HepG2 (cell line): Measurements from ENCODE around the gene YIPF2. TPM values are rescaled to one million over a fixed set of nuclear protein-coding genes. Genes with fewer than 3 reads are reported as not detected.

Experiments
- BORCS8-MEF2B ChIP-seq: sonication (generic); formaldehyde crosslinking; IDR thresholded peaks from 2 replicates; pipeline ENCODE4 v1.8.0; 2022; ENCODE audit warnings: mild to moderate bottlenecking, missing genetic modification reagents
- IKZF1 ChIP-seq: fragments of 450-650 bp; IDR thresholded peaks from 2 replicates; pipeline ENCODE4 v1.7.1; 2016
- MBD4 ChIP-seq: IDR thresholded peaks from 2 replicates; pipeline ENCODE4 v1.6.1; 2012; ENCODE audit warnings: low read length, inconsistent platforms, borderline replicate concordance
- NFE2L2 ChIP-seq: fragments of 150-350 bp; IDR thresholded peaks from 2 replicates; pipeline ENCODE4 v1.6.1; 2014; ENCODE audit warnings: low read length
- POLR2A ChIP-seq, 2 experiments: IDR thresholded peaks; 2 replicates each; pipeline ENCODE4 v1.6.1; 2011; ENCODE audit warnings: low read depth in 2 of 2, low read length in 2 of 2, mild to moderate bottlenecking in 1 of 2, moderate library complexity in 1 of 2; ENCODE audit not compliant: insufficient read depth in 1 of 2
- SOX6 ChIP-seq, 2 experiments: fragments of 450-650 bp in 1 of 2; sonication (generic) in 1 of 2; formaldehyde crosslinking in 1 of 2; IDR thresholded peaks; 2 replicates each; pipeline versions ENCODE4 v1.4.0 to v1.6.1; 2017 to 2020; ENCODE audit warnings: antibody characterized with exemption in 1 of 2, mild to moderate bottlenecking in 1 of 2, missing genetic modification reagents in 1 of 2
- TOE1 ChIP-seq: sonication (generic); formaldehyde crosslinking; IDR thresholded peaks from 2 replicates; pipeline ENCODE4 v1.4.0; 2020; ENCODE audit warnings: mild to moderate bottlenecking, missing genetic modification reagents
- ZFP90 ChIP-seq: sonication (generic); formaldehyde crosslinking; IDR thresholded peaks from 2 replicates; pipeline ENCODE4 v1.8.0; 2022; ENCODE audit warnings: missing genetic modification reagents, mild to moderate bottlenecking, inconsistent platforms, borderline replicate concordance
- ZNF670 ChIP-seq: sonication (generic); formaldehyde crosslinking; IDR thresholded peaks from 2 replicates; pipeline ENCODE4 v1.8.0; 2022; ENCODE audit warnings: mild to moderate bottlenecking, missing genetic modification reagents, borderline replicate concordance
- ZNF674 ChIP-seq: sonication (generic); formaldehyde crosslinking; IDR thresholded peaks from 2 replicates; pipeline ENCODE4 v1.5.0; 2020; ENCODE audit warnings: low read depth, mild to moderate bottlenecking, missing genetic modification reagents
- polyA plus RNA-seq, 8 experiments: library from polyadenylated mRNA; depleted of rRNA in 3 of 8; stranded (reverse) in 7 of 8; unstranded in 1 of 8; fragments of >200 nt; fragmentation: Illumina TruSeq in 4 of 8; extraction: Trizol in 4 of 8; gene quantifications; 2 replicates each; pipeline versions ENCODE4 v1.2.1 to v1.2.3, GENCODE V29; 2011 to 2016; ENCODE audit warnings: low read depth in 4 of 8, missing spikeins in 1 of 8, mixed read lengths in 1 of 8; ENCODE audit not compliant: insufficient read depth in 1 of 8
- total RNA-seq, 5 experiments: library from RNA; depleted of rRNA; stranded (reverse); fragments of >200 nt; fragmentation: Illumina TruSeq; extraction: Trizol; gene quantifications; 2 replicates each; pipeline ENCODE4 v1.2.3, GENCODE V29; 2016; ENCODE audit warnings: low read depth in 1 of 5
- TF ChIP-seq, protein P1 (sequence below): sonication (generic); formaldehyde crosslinking; IDR thresholded peaks from 2 replicates; pipeline ENCODE4 v1.9.0; 2021; ENCODE audit warnings: mild to moderate bottlenecking, missing genetic modification reagents
- TF ChIP-seq, protein P2 (sequence below): sonication (generic); formaldehyde crosslinking; IDR thresholded peaks from 2 replicates; pipeline ENCODE4 v1.4.0; 2020; ENCODE audit warnings: missing genetic modification reagents
- TF ChIP-seq, protein P3 (sequence below): sonication (generic); formaldehyde crosslinking; IDR thresholded peaks from 2 replicates; pipeline ENCODE4 v1.5.0; 2020; ENCODE audit warnings: missing genetic modification reagents
- TF ChIP-seq, protein P4 (sequence below): sonication (generic); formaldehyde crosslinking; IDR thresholded peaks from 2 replicates; pipeline ENCODE4 v1.4.0; 2020; ENCODE audit warnings: missing genetic modification reagents

Gene YIPF2
- total and polyA plus RNA-seq, 2 of the 13 experiments (the other 11 are each of a cell fraction or from before 2014, with no cell fraction given): 37.3 to 53.2 TPM

DNA sequence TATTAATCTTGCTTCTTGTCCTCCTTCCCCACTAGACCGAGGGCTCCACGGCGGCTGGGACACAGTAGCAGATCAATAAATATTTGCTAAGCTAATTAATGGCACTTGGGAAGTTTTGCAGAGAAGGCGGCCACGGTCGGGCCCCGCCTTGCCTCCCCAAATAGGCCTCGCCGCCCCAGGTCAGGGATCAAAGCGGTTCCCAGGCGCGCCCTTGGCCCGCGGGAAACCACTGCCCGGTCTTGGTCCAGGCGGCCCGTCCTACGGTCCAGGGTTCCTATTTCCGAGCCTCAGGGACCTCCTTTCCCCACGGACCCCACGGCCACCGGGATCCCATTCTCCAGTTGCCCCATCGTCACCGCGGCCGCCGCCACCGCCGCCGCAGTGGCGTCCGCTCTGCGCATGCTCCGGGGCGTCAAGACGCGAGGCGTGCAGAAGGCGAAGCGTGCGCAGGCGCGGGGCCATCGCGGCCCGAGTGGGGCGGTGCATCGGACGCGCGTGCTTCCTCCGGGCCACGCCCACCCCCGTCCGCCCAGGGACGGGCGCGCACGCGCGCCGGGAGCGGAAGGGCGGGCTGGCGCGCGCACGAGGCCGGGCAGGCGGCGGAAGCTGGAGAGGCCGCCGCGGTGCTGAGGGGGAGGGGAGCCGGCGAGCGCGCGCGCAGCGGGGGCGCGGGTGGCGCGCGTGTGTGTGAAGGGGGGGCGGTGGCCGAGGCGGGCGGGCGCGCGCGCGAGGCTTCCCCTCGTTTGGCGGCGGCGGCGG is 32.1 kb upstream of the YIPF2 start, which contains the start of gene SMARCA4 (continued):
- TF ChIP-seq, protein P1, sequence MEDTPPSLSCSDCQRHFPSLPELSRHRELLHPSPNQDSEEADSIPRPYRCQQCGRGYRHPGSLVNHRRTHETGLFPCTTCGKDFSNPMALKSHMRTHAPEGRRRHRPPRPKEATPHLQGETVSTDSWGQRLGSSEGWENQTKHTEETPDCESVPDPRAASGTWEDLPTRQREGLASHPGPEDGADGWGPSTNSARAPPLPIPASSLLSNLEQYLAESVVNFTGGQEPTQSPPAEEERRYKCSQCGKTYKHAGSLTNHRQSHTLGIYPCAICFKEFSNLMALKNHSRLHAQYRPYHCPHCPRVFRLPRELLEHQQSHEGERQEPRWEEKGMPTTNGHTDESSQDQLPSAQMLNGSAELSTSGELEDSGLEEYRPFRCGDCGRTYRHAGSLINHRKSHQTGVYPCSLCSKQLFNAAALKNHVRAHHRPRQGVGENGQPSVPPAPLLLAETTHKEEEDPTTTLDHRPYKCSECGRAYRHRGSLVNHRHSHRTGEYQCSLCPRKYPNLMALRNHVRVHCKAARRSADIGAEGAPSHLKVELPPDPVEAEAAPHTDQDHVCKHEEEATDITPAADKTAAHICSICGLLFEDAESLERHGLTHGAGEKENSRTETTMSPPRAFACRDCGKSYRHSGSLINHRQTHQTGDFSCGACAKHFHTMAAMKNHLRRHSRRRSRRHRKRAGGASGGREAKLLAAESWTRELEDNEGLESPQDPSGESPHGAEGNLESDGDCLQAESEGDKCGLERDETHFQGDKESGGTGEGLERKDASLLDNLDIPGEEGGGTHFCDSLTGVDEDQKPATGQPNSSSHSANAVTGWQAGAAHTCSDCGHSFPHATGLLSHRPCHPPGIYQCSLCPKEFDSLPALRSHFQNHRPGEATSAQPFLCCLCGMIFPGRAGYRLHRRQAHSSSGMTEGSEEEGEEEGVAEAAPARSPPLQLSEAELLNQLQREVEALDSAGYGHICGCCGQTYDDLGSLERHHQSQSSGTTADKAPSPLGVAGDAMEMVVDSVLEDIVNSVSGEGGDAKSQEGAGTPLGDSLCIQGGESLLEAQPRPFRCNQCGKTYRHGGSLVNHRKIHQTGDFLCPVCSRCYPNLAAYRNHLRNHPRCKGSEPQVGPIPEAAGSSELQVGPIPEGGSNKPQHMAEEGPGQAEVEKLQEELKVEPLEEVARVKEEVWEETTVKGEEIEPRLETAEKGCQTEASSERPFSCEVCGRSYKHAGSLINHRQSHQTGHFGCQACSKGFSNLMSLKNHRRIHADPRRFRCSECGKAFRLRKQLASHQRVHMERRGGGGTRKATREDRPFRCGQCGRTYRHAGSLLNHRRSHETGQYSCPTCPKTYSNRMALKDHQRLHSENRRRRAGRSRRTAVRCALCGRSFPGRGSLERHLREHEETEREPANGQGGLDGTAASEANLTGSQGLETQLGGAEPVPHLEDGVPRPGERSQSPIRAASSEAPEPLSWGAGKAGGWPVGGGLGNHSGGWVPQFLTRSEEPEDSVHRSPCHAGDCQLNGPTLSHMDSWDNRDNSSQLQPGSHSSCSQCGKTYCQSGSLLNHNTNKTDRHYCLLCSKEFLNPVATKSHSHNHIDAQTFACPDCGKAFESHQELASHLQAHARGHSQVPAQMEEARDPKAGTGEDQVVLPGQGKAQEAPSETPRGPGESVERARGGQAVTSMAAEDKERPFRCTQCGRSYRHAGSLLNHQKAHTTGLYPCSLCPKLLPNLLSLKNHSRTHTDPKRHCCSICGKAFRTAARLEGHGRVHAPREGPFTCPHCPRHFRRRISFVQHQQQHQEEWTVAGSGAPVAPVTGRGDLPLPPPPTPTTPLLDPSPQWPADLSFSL (CRISPR knock-in tag): no peak
- TF ChIP-seq SOX6 (IDR thresholded peaks at IDR 0.05) (no peak), SOX6 (CRISPR knock-in tag; IDR thresholded peaks at IDR 0.05) (peak; percentile 31; the same call in 1 of the 2 replicates), POLR2A (IDR thresholded peaks at IDR 0.05; ENCODE audit: insufficient read depth in 1 of 2, low read depth in 2 of 2, low read length in 2 of 2) (peak; percentile 77 to 86), MBD4 (no peak), ZNF670 (CRISPR knock-in tag) (no peak), ZFP90 (CRISPR knock-in tag) (peak; percentile 75; the same call in 1 of the 2 replicates), NFE2L2 (no peak), IKZF1 (no peak), TOE1 (no peak), ZNF674 (CRISPR knock-in tag) (peak; percentile 91; the same call in 1 of the 2 replicates), BORCS8-MEF2B (CRISPR knock-in tag) (peak; percentile 86; the same call in 1 of the 2 replicates)
- TF ChIP-seq, protein P2, sequence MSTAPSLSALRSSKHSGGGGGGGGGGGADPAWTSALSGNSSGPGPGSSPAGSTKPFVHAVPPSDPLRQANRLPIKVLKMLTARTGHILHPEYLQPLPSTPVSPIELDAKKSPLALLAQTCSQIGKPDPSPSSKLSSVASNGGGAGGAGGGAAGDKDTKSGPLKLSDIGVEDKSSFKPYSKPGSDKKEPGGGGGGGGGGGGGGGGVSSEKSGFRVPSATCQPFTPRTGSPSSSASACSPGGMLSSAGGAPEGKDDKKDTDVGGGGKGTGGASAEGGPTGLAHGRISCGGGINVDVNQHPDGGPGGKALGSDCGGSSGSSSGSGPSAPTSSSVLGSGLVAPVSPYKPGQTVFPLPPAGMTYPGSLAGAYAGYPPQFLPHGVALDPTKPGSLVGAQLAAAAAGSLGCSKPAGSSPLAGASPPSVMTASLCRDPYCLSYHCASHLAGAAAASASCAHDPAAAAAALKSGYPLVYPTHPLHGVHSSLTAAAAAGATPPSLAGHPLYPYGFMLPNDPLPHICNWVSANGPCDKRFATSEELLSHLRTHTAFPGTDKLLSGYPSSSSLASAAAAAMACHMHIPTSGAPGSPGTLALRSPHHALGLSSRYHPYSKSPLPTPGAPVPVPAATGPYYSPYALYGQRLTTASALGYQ (CRISPR knock-in tag): no peak
- TF ChIP-seq, protein P3, sequence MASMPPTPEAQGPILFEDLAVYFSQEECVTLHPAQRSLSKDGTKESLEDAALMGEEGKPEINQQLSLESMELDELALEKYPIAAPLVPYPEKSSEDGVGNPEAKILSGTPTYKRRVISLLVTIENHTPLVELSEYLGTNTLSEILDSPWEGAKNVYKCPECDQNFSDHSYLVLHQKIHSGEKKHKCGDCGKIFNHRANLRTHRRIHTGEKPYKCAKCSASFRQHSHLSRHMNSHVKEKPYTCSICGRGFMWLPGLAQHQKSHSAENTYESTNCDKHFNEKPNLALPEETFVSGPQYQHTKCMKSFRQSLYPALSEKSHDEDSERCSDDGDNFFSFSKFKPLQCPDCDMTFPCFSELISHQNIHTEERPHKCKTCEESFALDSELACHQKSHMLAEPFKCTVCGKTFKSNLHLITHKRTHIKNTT: no peak
- TF ChIP-seq, protein P4, sequence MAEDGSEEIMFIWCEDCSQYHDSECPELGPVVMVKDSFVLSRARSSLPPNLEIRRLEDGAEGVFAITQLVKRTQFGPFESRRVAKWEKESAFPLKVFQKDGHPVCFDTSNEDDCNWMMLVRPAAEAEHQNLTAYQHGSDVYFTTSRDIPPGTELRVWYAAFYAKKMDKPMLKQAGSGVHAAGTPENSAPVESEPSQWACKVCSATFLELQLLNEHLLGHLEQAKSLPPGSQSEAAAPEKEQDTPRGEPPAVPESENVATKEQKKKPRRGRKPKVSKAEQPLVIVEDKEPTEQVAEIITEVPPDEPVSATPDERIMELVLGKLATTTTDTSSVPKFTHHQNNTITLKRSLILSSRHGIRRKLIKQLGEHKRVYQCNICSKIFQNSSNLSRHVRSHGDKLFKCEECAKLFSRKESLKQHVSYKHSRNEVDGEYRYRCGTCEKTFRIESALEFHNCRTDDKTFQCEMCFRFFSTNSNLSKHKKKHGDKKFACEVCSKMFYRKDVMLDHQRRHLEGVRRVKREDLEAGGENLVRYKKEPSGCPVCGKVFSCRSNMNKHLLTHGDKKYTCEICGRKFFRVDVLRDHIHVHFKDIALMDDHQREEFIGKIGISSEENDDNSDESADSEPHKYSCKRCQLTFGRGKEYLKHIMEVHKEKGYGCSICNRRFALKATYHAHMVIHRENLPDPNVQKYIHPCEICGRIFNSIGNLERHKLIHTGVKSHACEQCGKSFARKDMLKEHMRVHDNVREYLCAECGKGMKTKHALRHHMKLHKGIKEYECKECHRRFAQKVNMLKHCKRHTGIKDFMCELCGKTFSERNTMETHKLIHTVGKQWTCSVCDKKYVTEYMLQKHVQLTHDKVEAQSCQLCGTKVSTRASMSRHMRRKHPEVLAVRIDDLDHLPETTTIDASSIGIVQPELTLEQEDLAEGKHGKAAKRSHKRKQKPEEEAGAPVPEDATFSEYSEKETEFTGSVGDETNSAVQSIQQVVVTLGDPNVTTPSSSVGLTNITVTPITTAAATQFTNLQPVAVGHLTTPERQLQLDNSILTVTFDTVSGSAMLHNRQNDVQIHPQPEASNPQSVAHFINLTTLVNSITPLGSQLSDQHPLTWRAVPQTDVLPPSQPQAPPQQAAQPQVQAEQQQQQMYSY (CRISPR knock-in tag): 0 out of 2 replicates have a peak, but pooled peaks have one; percentile 13
